GM12875 (cell line): ENCODE data around the gene SAPCD1.
"Not testable (repeated sequence)": the region's sequence is repeated elsewhere in the genome, so short reads cannot be mapped to it uniquely, and the experiment has no call there.

Experiments
- H3K4me3 ChIP-seq: one replicate; pipeline ENCODE4 v1.5.1; 2011; ENCODE audit warnings: low read depth, low read length, control low read depth
- TF ChIP-seq, protein P1 (sequence below): IDR thresholded peaks from 2 replicates; pipeline ENCODE4 v1.5.1; 2011; ENCODE audit warnings: low read depth, mild to moderate bottlenecking, control low read depth, inconsistent platforms, low read length, moderate library complexity, borderline replicate concordance; ENCODE audit not compliant: insufficient read depth

The SAPCD1 gene

DNA sequence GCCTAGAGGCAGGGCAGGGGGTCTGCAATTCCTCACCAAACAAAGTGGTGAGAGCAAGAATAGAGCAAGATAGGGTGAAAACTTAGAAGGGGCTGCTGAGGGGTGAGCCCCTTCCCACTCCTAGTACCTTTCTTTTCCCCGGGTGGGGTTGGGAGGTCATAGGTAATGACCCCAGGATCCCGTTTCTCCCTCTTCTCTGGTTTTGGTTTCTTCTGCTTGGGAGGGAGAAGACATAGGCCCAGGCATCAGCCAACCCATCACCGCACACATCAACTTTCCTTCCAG lies 29.6 kb downstream of the SAPCD1 start:
- TF ChIP-seq, protein P1, sequence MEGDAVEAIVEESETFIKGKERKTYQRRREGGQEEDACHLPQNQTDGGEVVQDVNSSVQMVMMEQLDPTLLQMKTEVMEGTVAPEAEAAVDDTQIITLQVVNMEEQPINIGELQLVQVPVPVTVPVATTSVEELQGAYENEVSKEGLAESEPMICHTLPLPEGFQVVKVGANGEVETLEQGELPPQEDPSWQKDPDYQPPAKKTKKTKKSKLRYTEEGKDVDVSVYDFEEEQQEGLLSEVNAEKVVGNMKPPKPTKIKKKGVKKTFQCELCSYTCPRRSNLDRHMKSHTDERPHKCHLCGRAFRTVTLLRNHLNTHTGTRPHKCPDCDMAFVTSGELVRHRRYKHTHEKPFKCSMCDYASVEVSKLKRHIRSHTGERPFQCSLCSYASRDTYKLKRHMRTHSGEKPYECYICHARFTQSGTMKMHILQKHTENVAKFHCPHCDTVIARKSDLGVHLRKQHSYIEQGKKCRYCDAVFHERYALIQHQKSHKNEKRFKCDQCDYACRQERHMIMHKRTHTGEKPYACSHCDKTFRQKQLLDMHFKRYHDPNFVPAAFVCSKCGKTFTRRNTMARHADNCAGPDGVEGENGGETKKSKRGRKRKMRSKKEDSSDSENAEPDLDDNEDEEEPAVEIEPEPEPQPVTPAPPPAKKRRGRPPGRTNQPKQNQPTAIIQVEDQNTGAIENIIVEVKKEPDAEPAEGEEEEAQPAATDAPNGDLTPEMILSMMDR: no peak
- H3K4me3 ChIP-seq: no peak overlapping the region

DNA sequence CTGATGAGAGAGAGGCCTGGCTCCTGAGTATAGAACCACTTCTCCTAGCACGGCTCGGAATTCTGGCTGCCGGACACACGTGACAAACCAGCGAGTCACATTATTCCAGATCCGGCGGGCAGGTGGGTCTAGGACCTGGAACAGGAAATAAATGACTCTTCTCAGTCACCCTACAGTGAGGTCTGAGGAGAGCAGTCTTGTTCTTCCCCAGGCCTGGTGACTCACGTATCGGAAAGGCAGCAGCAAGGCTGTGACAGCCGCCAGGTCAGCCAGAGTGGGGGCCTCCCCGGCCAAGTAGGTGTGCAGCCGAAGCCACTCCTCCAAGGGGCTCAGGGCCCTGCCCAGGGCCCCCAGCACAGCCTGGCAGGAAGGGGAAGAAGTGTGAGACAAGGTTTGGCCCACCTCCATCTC lies 30.3 kb downstream of the SAPCD1 start:
- H3K4me3 ChIP-seq: no peak overlapping the region
- TF ChIP-seq, protein P1: no peak

DNA sequence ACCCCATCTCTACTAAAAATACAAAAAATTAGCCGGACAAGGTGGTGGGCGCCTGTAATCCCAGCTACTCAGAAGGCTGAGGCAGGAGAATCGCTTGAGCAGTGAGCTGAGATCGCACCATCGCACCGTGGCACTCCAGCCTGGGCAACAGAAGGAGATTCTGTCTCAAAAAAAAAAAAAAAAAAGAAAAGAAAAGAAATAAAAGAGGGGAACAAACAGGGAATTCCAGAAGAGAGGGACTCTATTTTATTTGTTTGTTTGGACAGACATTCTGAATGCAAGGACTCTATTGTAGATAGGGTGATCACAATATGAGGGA lies 31.4 kb downstream of the SAPCD1 start:
- not testable (repeated sequence) for H3K4me3 ChIP-seq

DNA sequence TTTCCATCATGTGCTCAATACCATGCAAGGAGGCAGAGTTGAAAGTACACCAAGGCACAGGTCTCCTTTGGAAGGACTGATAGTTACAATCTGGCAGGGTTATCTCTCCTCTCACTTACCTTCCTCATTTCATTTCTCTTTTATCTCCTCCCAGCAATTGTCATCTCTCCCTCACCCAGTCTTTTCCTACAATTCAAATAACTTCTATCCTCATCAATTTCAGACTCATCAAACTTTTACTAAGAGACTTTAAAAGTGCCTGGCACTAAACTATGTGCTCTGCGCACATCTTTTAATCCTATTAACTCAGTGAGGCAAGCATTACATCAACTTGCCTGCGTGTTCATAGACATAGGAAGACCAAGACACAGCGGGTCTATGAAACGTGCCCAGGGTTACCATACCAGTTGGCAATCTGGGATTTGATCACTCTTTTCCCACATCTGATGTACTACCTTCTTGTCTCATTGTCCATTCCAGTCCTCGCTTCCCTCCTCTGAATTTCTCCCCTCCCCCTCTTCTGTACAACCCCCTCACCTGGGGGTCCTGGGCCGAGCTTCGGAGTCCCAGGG lies 31.9 kb downstream of the SAPCD1 start:
- H3K4me3 ChIP-seq: peak overlapping the region; percentile 91
- TF ChIP-seq, protein P1: no peak

DNA sequence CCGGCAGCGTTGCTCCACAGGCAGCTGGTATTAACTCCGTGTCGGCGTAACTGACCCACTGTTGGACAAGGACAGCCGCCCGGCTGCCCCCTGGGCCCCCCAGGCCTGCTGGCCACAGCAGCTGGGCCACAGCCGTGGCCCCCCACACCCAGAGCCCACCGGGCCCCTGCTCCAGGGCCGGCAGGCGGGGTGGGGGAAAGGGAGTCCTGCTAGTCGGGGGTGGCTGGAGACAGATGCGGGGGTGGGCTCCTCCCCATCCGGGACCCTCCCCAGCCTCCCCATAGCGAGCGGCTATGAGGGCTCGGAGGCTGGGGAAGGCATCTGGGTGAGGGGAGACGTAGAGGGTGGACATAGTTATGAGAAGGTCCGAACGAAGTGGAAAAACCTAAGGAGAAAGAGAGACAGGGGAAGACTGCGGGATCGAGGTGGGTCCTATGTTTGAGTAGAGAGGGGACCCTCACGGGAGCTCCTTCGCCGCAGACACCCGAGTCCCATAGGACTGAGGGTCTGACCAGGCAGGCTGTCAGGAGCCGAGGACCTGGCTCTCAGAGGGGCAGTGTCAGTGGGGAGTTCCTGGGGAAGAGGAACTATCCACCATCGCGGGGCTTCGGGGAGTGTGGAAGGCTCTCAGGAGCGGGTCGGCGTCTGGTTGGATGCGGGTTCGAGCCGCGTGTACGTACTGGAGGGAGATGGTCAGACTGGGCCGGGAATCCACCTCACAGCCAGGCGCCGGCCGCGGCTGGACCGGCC lies 32.6 kb downstream of the SAPCD1 start:
- TF ChIP-seq, protein P1: no peak

DNA sequence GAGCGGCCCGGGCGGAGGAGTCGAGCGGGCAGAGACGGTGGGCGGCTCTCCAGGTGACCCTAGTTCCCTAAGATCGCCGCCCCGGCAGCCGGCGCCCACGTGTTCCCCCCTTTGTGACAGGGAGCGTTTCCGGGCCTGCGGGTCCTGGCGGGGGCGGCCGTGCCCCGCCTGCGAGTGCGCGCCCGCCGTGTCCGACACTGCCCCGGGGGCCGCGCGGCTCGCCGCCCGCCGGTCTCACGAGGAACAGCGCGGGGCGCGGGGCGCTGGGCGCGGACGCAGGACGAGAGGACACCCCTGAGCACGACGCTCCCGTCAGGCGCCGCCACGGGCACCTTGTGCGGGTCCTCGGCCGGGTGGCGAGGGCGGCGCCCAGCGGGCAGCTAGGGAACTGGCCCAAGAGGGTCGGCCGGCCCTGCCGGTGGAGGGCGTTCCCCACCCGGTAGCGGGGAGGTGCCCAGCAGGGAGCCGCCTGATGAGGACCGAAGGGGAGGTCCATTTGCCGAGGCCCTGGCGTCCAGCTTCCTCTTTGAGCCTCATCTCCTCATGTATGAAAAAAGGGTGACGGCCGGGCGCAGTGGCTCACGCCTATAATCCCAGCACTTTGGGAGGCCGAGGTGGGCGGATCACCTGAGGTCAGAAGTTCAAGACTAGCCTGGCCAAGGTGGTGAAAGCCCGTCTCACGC lies 33.3 kb downstream of the SAPCD1 start, which contains the start of gene VARS1:
VARS1 (minus strand) TSS at position 137 of the 683 bp plus-strand sequence. CDS start 535 bp downstream, outside the sequence.
- TF ChIP-seq, protein P1: peak; percentile 91
- peak within 1 kb of the TSS; percentile 91 for H3K4me3 ChIP-seq

More for the DNA sequence above, 32.6 kb downstream of the SAPCD1 start:
- peak overlapping the region; percentile 91 for H3K4me3 ChIP-seq

DNA sequence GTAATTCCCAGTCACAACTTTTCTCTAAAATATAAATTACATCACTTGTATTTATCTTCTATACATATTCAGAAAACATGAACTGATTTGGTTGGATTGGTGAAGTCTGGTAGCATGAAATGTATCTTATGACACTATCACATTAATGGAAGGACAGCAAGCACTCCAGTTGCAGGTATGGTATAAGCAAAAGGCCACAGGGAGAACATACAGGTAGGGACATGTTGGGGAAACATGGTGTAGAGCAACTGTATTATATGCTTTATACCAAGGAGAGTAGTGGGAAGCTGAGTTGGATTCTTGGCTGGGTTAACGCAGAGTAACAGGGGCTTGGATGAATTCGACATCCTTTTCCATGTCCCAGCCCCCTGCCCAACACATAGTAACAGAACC lies 34.5 kb downstream of the SAPCD1 start:
- no peak overlapping the region for H3K4me3 ChIP-seq
- TF ChIP-seq, protein P1: no peak
